Measurements from ENCODE around the gene CCR9. TPM values are rescaled to one million over a fixed set of nuclear protein-coding genes. Genes with fewer than 3 reads are reported as not detected.

CCR9 gene
- total RNA-seq, 1 experiment from 2014 or later = not detected

DNA sequence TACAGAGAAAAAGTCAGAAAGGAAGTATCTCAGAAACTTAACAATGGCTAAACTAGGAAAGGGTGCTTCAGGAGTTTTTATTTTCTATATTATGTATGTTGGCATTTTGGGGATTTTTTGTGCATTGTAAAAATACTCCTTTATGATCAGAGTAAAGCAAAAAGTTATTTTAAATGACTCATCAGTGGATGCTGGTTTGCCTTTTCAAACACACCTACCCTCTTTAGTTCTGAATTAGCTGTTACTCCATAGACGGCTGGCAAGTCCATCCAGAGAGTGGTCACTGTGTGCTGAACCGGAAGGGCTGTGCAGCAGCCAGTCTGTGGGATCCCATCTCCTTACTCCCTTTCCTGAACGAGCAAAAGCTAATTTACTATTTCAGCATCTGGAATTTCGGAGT, 942 bp downstream of the CCR9 start:
- TF ChIP-seq, protein P1, sequence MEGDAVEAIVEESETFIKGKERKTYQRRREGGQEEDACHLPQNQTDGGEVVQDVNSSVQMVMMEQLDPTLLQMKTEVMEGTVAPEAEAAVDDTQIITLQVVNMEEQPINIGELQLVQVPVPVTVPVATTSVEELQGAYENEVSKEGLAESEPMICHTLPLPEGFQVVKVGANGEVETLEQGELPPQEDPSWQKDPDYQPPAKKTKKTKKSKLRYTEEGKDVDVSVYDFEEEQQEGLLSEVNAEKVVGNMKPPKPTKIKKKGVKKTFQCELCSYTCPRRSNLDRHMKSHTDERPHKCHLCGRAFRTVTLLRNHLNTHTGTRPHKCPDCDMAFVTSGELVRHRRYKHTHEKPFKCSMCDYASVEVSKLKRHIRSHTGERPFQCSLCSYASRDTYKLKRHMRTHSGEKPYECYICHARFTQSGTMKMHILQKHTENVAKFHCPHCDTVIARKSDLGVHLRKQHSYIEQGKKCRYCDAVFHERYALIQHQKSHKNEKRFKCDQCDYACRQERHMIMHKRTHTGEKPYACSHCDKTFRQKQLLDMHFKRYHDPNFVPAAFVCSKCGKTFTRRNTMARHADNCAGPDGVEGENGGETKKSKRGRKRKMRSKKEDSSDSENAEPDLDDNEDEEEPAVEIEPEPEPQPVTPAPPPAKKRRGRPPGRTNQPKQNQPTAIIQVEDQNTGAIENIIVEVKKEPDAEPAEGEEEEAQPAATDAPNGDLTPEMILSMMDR (conservative IDR thresholded peaks at IDR 0.05; ENCODE audit: low read depth, low read length) = no peak
- no peak for TF ChIP-seq EZH2 (IDR thresholded peaks at IDR 0.05; ENCODE audit: borderline replicate concordance, low read depth, low read length, poor library complexity, severe bottlenecking)
- DNase-seq (ENCODE audit: low spot score) = no peak
- intact Hi-C loops (cut with micrococcal nuclease; ENCODE audit: unreplicated experiment) = no loop called here
- Histone ChIP-seq H3K9me3 (ENCODE audit: low read depth, low read length, poor library complexity, severe bottlenecking) (no peaks in the 10 kb centered on the region), H3K4me1 (ENCODE audit: insufficient read depth, low read length, poor library complexity, severe bottlenecking) (no peaks in the 10 kb centered on the region), H3K4me3 (ENCODE audit: low read depth, low read length, poor library complexity, severe bottlenecking) (no peak overlapping the region), H3K27ac (ENCODE audit: low read depth, low read length, poor library complexity, severe bottlenecking) (no peak overlapping the region), H3K36me3 (ENCODE audit: insufficient read depth, low read length, poor library complexity, severe bottlenecking) (no peaks in the 10 kb centered on the region), H3K27me3 (replicated peaks; ENCODE audit: insufficient read depth, low read depth, low read length, poor library complexity) (no peaks in the 10 kb centered on the region)
- ChIA-PET POLR2A (ENCODE audit: low non-redundant PET) (no interaction called here), CTCF (no interaction called here)
- no TSS peak for BruUV-seq (replicated peaks)

DNA sequence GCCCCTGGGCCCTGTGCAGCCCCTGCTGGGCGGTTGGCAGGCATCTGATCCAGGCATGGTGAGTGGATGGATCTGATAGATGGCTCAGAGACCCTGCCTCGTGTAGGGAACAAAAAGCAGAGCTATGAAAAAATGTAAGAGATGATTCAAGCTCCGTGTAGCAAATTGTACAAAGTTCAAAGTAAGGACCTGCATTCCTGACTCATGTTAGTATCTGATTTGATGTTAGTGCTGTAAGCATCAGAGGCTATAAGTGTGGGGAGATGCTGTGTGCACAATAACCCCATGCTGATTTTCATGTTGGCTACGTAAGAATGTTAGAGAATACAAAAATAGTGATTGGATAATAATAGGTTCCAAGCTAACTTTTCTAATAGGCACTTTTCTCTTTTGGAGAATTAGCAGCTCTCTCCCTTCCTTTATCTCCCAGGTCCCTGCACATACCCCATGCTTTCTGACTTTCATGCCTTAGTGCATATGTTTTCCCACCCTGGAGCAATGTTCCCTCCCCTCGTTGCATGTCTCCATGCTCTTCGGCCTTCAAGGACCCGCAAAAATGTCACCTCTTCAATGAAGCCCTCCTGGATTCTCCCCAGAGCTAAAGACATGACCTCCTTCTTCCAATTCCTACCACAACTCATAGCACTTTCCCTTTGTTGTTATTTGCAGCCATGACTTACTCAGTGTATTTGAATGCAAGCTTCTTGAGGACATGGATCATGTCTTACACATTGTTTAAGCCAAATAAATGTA, 1.6 kb downstream of the CCR9 start:
- ChIA-PET CTCF (no interaction called here), POLR2A (ENCODE audit: low non-redundant PET) (no interaction called here)
- no peaks in the 10 kb centered on the region for H3K4me1 ChIP-seq (ENCODE audit: insufficient read depth, low read length, poor library complexity, severe bottlenecking)
- H3K27me3 ChIP-seq (replicated peaks; ENCODE audit: insufficient read depth, low read depth, low read length, poor library complexity) = no peaks in the 10 kb centered on the region
- no peak for TF ChIP-seq EZH2 (IDR thresholded peaks at IDR 0.05; ENCODE audit: borderline replicate concordance, low read depth, low read length, poor library complexity, severe bottlenecking)
- TF ChIP-seq, protein P1 (conservative IDR thresholded peaks at IDR 0.05; ENCODE audit: low read depth, low read length) = no peak
- no peaks in the 10 kb centered on the region for H3K9me3 ChIP-seq (ENCODE audit: low read depth, low read length, poor library complexity, severe bottlenecking)
- H3K27ac ChIP-seq (ENCODE audit: low read depth, low read length, poor library complexity, severe bottlenecking) = no peak overlapping the region
- no peak overlapping the region for H3K4me3 ChIP-seq (ENCODE audit: low read depth, low read length, poor library complexity, severe bottlenecking)
- DNase-seq (ENCODE audit: low spot score) = no peak
- no TSS peak for BruUV-seq (replicated peaks)
- H3K36me3 ChIP-seq (ENCODE audit: insufficient read depth, low read length, poor library complexity, severe bottlenecking) = no peaks in the 10 kb centered on the region
- intact Hi-C loops (cut with micrococcal nuclease; ENCODE audit: unreplicated experiment) = no loop called here

DNA sequence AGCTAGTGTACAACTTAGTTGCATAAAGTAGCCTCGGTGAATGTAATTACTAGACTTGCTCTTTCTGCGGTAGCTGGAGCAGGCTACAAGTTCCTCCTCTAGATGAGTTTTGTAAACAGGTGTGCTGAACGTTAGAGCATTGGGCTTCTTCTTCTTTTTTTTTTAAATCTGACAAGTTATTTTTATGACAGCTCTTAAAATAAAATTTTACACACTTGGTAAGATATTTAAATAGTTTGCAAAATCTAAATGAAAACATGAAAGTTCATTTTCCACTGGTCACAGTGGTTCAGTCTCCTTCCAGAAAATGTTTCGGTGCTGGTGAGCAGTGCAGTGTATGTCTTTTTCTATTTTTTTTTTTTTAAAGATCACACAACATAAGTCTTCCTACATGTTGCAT, 3.0 kb downstream of the CCR9 start:
- no peak for TF ChIP-seq EZH2 (IDR thresholded peaks at IDR 0.05; ENCODE audit: borderline replicate concordance, low read depth, low read length, poor library complexity, severe bottlenecking)
- TF ChIP-seq, protein P1 (conservative IDR thresholded peaks at IDR 0.05; ENCODE audit: low read depth, low read length) = no peak
- ChIA-PET POLR2A (ENCODE audit: low non-redundant PET) (no interaction called here), CTCF (no interaction called here)
- no TSS peak for BruUV-seq (replicated peaks)
- Histone ChIP-seq H3K27me3 (replicated peaks; ENCODE audit: insufficient read depth, low read depth, low read length, poor library complexity) (no peaks in the 10 kb centered on the region), H3K9me3 (ENCODE audit: low read depth, low read length, poor library complexity, severe bottlenecking) (no peaks in the 10 kb centered on the region), H3K27ac (ENCODE audit: low read depth, low read length, poor library complexity, severe bottlenecking) (no peak overlapping the region), H3K4me3 (ENCODE audit: low read depth, low read length, poor library complexity, severe bottlenecking) (no peak overlapping the region), H3K4me1 (ENCODE audit: insufficient read depth, low read length, poor library complexity, severe bottlenecking) (no peaks in the 10 kb centered on the region), H3K36me3 (ENCODE audit: insufficient read depth, low read length, poor library complexity, severe bottlenecking) (no peaks in the 10 kb centered on the region)
- no peak for DNase-seq (ENCODE audit: low spot score)
- intact Hi-C loops (cut with micrococcal nuclease; ENCODE audit: unreplicated experiment) = no loop called here

Measured in A673 (cell line).